ENCODE measurements around the gene RTL1.

Gene RTL1

DNA sequence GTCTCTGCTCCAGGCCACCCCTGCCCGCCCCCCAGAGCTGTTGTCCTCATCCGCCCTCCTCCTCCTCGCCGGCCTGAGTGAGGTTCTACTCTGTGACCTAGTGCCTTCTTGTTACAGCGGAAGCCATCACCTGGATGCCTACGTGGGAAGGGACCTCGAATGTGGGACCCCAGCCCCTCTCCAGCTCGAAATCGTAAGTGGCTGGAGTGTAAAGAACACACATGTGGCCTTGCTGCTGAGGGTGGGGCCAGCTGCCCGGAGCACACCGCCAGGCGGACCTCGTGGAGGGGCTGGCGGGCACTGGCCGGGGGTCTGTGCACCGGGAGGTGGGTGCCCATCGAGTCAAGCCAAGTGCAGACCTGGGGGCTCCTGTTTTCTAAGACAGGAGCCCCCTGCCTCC is 58.2 kb downstream of the RTL1 start:
- in situ Hi-C loops (cut with MboI; ENCODE audit: low sequenced_read_pairs, unreplicated experiment) = no loop called here
- TF ChIP-seq, protein P1, sequence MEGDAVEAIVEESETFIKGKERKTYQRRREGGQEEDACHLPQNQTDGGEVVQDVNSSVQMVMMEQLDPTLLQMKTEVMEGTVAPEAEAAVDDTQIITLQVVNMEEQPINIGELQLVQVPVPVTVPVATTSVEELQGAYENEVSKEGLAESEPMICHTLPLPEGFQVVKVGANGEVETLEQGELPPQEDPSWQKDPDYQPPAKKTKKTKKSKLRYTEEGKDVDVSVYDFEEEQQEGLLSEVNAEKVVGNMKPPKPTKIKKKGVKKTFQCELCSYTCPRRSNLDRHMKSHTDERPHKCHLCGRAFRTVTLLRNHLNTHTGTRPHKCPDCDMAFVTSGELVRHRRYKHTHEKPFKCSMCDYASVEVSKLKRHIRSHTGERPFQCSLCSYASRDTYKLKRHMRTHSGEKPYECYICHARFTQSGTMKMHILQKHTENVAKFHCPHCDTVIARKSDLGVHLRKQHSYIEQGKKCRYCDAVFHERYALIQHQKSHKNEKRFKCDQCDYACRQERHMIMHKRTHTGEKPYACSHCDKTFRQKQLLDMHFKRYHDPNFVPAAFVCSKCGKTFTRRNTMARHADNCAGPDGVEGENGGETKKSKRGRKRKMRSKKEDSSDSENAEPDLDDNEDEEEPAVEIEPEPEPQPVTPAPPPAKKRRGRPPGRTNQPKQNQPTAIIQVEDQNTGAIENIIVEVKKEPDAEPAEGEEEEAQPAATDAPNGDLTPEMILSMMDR (IDR thresholded peaks at IDR 0.05; ENCODE audit: borderline replicate concordance, control extremely low read depth, extremely low read depth, insufficient read depth, missing control alignments) = no peak
- DNase-seq (ENCODE audit: low spot score) = no peak

DNA sequence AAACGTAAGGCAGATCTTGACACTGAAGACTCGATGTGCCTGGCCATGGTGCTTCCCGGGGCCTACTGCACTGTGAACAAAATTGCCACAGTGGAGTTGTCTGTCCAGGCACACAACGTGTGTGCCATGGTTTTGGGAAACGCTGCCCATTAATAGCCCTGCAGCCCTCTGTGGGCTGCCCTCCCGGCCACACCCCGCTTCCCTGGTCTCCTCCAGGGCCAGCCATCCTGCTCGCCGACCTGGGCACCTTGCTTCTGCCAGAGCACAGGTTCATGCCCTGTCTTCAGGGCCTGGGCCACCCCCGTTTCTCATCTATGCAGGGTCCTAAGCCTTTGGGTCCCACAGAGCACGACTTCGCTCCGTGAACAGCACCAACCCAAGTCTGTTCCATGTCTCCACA is 58.7 kb downstream of the RTL1 start:
- DNase-seq (ENCODE audit: low spot score) = no peak
- in situ Hi-C loops (cut with MboI; ENCODE audit: low sequenced_read_pairs, unreplicated experiment) = no loop called here
- TF ChIP-seq, protein P1 (IDR thresholded peaks at IDR 0.05; ENCODE audit: borderline replicate concordance, control extremely low read depth, extremely low read depth, insufficient read depth, missing control alignments) = no peak

DNA sequence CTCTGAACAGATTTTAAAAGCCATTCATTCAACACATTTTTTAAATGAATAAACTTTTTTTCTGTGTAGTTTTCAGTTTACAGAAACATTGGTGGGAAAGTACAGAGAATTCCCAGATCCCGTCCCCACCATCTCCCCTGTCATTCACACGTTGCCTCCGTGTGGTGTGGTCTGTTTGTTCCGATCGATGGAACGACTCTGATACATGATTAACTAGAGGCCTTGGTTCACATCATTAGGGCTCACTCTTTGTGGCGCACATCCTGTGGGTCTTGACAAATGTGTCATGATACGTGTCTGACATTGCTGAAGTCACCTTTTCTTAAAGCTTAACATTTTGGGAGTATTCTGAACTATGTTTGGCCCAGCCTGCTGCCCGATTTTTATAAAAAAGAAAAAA is 59.1 kb downstream of the RTL1 start:
- DNase-seq (ENCODE audit: low spot score) = no peak
- TF ChIP-seq, protein P1 (IDR thresholded peaks at IDR 0.05; ENCODE audit: borderline replicate concordance, control extremely low read depth, extremely low read depth, insufficient read depth, missing control alignments) = no peak
- in situ Hi-C loops (cut with MboI; ENCODE audit: low sequenced_read_pairs, unreplicated experiment) = no loop called here

DNA sequence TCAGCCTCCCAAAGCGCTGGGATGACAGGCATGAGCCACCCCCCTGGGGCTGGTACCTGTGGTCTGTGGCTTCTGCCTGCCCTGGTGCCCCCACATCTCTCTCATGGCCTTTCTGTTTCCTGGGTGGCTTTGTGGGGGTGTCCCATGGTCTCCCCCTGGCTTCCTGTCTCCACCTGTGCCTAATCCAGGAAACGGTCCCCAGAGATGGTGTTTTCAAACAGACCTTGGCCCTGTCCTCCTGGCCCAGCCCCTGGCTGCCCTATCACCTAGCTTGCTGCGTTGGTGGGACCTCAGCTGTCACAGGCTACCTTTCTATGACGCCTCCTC is 59.5 kb downstream of the RTL1 start:
- in situ Hi-C loops (cut with MboI; ENCODE audit: low sequenced_read_pairs, unreplicated experiment) = no loop called here
- no peak for DNase-seq (ENCODE audit: low spot score)
- TF ChIP-seq, protein P1 (IDR thresholded peaks at IDR 0.05; ENCODE audit: borderline replicate concordance, control extremely low read depth, extremely low read depth, insufficient read depth, missing control alignments) = no peak

DNA sequence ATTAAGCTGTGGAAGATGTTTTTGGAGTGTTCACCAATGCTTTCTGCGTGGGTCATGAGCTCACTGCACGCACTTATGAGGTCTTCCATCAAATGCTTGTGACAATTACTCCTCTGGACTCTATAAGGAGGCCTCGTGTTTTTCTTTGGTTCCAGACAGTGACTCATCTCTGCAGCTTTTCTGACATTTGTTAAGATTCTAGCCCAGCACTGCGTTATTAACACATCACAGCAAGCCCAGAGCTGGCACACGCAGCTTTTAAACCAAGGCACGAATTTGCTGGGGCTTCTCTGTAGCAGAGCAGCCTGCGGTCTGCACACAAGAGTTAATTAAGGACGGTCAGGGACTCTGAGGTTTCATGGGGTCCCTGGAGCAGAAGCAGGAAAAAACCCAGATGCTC is 60.7 kb downstream of the RTL1 start:
- no peak for DNase-seq (ENCODE audit: low spot score)
- TF ChIP-seq, protein P1 (IDR thresholded peaks at IDR 0.05; ENCODE audit: borderline replicate concordance, control extremely low read depth, extremely low read depth, insufficient read depth, missing control alignments) = no peak
- in situ Hi-C loops (cut with MboI; ENCODE audit: low sequenced_read_pairs, unreplicated experiment) = no loop called here

DNA sequence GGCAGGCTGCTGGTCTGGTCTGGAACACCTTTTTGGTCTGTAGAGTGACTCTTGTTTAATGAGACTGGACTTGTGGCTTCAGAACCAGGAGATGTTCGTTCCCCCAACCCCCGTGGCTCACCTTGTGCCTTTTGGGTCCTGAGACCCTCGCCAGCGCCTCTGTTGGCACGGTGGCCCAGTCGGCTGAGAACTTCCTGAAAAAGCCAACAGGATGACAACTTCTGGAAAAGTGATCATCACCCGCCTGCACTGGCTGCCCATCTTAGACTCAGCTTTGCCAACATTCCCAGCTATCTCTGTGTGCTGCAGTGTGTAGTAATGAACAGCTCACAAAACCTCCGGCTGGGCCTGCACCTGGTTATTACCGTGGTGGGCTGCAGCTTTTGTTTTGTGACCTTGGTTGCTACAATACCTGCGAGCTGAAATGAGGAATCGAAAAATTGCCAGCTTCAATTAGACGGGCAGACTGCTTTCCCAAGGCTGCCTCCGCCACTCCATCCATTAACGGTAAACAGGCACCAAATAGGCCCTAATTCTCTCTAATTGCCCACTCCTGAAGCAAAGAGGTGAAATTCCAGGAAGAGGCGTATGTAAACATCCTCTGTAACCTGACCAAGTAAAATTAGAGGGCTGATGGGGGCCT is 61.6 kb downstream of the RTL1 start:
- DNase-seq (ENCODE audit: low spot score) = no peak
- in situ Hi-C loops (cut with MboI; ENCODE audit: low sequenced_read_pairs, unreplicated experiment) = no loop called here
- TF ChIP-seq, protein P1 (IDR thresholded peaks at IDR 0.05; ENCODE audit: borderline replicate concordance, control extremely low read depth, extremely low read depth, insufficient read depth, missing control alignments) = no peak
